ENCODE measurements around the gene TRAPPC2L.
A peak's percentile ranks its signal among the peaks of the same experiment; 100 is the strongest.

TRAPPC2L gene

DNA sequence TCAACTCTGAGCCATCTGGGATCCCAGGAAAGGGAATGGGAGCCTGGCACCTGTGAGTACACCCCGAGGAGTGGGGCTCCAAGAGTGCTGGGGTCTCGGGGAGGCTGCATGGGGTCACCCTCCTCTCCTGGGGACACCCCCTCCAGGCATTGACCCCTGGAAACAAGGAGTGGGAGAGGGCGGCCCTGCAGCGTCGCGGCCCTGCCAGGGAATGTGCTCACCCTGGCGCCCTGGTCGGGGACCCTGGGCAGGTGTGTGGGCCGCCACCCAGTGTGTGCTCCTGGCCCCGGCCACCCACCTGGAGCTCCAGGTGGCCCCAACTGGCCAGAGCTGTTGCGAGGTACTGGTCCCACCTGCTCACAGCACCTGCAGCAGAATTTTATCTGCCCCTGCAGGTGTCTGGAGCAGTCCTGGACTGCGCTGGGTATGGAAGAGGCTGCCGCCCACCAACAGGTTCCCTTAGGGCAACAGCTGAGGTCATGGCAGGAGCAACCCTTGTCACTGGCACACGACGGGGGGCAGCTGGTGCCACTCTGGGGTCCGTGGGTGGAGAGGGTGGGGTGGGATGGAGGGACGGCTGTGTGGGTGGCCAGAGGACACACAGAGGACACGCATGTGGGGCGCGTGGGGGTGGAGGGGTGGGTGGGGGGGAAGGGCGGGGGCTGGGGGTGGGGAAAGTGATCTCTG lies 14.9 kb downstream of the TRAPPC2L start:
- DNase-seq, result no peak
- Mint-ChIP-seq H3K27me3 (ENCODE audit: low read depth, poor library complexity) (peaks cover 15% of the 10 kb centered on the region), H3K27ac (no peak overlapping the region), H3K4me3 (no peak overlapping the region), H3K36me3 (ENCODE audit: low read depth) (no peaks in the 10 kb centered on the region), H3K4me1 (peaks cover 32% of the 10 kb centered on the region), H3K9me3 (no peaks in the 10 kb centered on the region)
- no peak for TF ChIP-seq CTCF (IDR thresholded peaks at IDR 0.05)

DNA sequence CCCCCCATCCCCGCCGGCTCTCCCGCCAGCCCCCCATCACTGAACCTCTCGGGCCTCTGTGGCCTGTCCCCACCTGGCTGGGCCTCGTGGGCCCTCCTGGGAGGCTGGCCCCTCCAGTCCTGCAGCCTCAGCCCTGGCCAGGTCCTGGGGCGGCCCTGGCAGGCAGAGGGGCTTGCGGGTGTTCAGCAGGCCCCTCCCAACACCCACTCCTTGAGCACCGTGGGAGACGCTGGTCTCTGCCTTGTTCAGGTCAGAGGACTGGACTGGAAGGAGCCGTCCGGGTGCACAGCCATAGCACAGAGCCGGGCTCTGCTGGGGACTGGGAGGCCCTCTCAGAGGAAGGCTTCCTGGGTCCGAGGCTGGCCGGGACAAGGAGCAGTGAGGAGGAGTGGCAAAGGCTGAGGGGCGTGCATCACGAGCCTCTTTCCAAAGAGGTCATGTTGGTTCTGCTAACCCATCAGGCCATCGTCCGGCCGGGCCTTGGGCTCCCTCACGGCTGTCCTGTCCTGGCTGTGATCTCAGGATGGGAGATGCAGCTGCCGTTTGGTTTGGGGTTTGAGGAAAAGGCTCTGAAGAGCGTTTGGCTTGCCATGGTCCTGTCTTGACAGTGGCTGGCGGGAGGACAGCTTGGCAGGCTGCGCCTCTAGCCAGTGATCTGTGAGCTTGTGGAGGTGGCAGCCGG lies 15.9 kb downstream of the TRAPPC2L start:
- Mint-ChIP-seq H3K27ac (no peak overlapping the region), H3K4me3 (no peak overlapping the region), H3K4me1 (peaks cover 31% of the 10 kb centered on the region), H3K9me3 (no peaks in the 10 kb centered on the region), H3K36me3 (ENCODE audit: low read depth) (no peaks in the 10 kb centered on the region), H3K27me3 (ENCODE audit: low read depth, poor library complexity) (peaks cover 15% of the 10 kb centered on the region)
- DNase-seq, result no peak
- TF ChIP-seq CTCF (IDR thresholded peaks at IDR 0.05), result no peak

DNA sequence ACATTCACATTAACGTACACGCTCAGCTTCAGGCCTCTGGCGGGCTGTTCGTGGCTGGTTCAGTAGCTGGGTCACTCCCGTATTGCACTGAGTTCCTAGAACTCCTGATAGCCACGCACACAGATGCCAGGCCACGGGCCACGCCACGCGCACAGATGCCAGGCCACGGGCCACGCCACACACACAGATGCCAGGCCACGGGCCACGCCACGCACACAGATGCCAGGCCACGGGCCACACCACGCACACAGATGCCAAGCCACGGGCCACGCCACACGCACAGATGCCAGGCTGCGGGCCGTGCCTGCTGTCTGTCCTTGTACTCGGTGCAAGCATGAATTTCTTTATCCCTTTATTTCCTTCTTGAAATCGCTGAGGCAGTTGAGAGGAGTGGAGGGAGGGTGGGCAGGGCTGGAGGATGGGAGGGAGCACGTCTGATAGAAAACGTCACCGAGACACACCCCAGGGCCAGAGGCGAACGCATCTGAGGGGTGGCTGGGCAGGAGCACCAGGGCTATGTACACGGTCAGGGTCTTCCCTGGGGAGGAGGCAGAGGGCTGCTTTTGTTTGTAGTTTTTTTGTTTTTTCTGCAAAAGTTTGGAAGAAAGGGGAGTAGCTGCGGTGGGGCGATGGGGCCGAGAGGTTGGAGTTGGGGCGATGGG lies 18.1 kb downstream of the TRAPPC2L start:
- Mint-ChIP-seq H3K4me3 (no peak overlapping the region), H3K27me3 (ENCODE audit: low read depth, poor library complexity) (peaks cover 19% of the 10 kb centered on the region), H3K27ac (no peak overlapping the region), H3K9me3 (no peaks in the 10 kb centered on the region), H3K4me1 (peaks cover 29% of the 10 kb centered on the region), H3K36me3 (ENCODE audit: low read depth) (no peaks in the 10 kb centered on the region)
- DNase-seq, result no peak
- no peak for TF ChIP-seq CTCF (IDR thresholded peaks at IDR 0.05)

- no peak for TF ChIP-seq CTCF (IDR thresholded peaks at IDR 0.05)
- Mint-ChIP-seq H3K36me3 (ENCODE audit: low read depth) (no peaks in the 10 kb centered on the region), H3K27ac (peak overlapping the region; percentile 74)
Measured at GRCh38 chr16:88875703-88876234, 18.8 kb downstream of the TRAPPC2L start.

GRCh38 chr16:88876942-88877526 lies 20.1 kb downstream of the TRAPPC2L start:
- Mint-ChIP-seq H3K9me3 (no peaks in the 10 kb centered on the region), H3K4me1 (peaks cover 26% of the 10 kb centered on the region), H3K4me3 (no peak overlapping the region), H3K27me3 (ENCODE audit: low read depth, poor library complexity) (peaks cover 24% of the 10 kb centered on the region), H3K27ac (no peak overlapping the region), H3K36me3 (ENCODE audit: low read depth) (no peaks in the 10 kb centered on the region)
- DNase-seq, result no peak
- TF ChIP-seq CTCF (IDR thresholded peaks at IDR 0.05), result no peak

More at GRCh38 chr16:88875703-88876234, 18.8 kb downstream of the TRAPPC2L start:
- Mint-ChIP-seq H3K27me3 (ENCODE audit: low read depth, poor library complexity) (peaks cover 19% of the 10 kb centered on the region), H3K4me3 (no peak overlapping the region), H3K9me3 (no peaks in the 10 kb centered on the region), H3K4me1 (peaks cover 32% of the 10 kb centered on the region)
- no peak for DNase-seq
